Parathyroid adenoma (tissue), 2 donors: ENCODE measurements around the gene SLC39A2.

Experiments used
- H2AFZ ChIP-seq: fragments of 300-600 bp; sonication (generic); one replicate; pipeline ENCODE4 v1.7.0; 2017; ENCODE audit warnings: antibody characterized with exemption, mild to moderate bottlenecking
- H3K27ac ChIP-seq: fragments of 300-600 bp; sonication (generic); one replicate; pipeline ENCODE4 v1.7.0; 2017
- H3K27me3 ChIP-seq: fragments of 300-600 bp; sonication (generic); one replicate; pipeline ENCODE4 v1.7.0; 2017; ENCODE audit warnings: low read length; ENCODE audit not compliant: control insufficient read depth, insufficient read depth
- H3K36me3 ChIP-seq: fragments of 300-600 bp; sonication (generic); one replicate; pipeline ENCODE4 v1.7.0; 2017; ENCODE audit warnings: low read length; ENCODE audit not compliant: control insufficient read depth, insufficient read depth
- H3K4me1 ChIP-seq: fragments of 300-600 bp; sonication (generic); one replicate; pipeline ENCODE4 v1.7.0; 2017; ENCODE audit warnings: control low read depth
- H3K4me2 ChIP-seq: fragments of 300-600 bp; sonication (generic); one replicate; pipeline ENCODE4 v1.7.0; 2017; ENCODE audit warnings: low read length
- H3K4me3 ChIP-seq: fragments of 300-600 bp; sonication (generic); one replicate; pipeline ENCODE4 v1.7.0; 2017; ENCODE audit warnings: low read depth, low read length
- H3K79me2 ChIP-seq: fragments of 300-600 bp; sonication (generic); one replicate; pipeline ENCODE4 v1.7.0; 2017; ENCODE audit warnings: control low read depth
- H3K9ac ChIP-seq: fragments of 300-600 bp; sonication (generic); one replicate; pipeline ENCODE4 v1.7.0; 2017; ENCODE audit warnings: mild to moderate bottlenecking
- H3K9me3 ChIP-seq: fragments of 300-600 bp; sonication (generic); one replicate; pipeline ENCODE4 v1.7.0; 2017; ENCODE audit warnings: low read length; ENCODE audit not compliant: control insufficient read depth
- TF ChIP-seq, protein P1 (sequence below): fragments of 300-600 bp; sonication (generic); IDR thresholded peaks from one replicate; pipeline ENCODE4 v1.7.0; 2017; ENCODE audit warnings: antibody characterized with exemption, mild to moderate bottlenecking
- donor health status: primary hyperparathyroidism.

The SLC39A2 gene

DNA sequence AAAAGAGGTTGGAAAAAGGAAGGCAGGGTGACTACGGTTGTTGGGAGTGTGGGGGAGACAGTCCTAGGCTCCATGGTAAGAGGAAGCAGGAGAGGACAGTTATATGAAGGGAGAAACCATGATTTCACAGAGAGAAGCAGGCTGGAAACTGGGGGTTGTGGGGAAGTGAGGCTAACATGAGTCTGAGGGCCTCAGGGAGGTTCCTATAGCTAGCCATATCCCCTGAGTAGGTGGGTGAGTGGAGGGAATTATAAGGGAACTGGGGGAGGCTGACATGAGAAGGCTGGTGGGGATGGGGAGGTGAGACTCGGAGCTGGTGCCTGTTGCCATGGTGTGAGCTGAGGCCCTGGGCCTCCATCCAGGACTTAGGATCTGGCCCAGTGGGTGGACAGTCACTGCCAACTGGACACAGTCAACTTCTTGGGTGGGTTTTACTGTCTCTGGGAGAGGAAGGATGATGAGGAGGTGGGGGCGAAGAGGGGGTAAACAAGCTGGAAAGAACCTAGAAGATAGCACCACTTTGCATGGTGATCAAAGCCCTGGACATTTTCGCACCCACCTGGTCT is 34.1 kb downstream of the SLC39A2 start:
- TF ChIP-seq, protein P1, sequence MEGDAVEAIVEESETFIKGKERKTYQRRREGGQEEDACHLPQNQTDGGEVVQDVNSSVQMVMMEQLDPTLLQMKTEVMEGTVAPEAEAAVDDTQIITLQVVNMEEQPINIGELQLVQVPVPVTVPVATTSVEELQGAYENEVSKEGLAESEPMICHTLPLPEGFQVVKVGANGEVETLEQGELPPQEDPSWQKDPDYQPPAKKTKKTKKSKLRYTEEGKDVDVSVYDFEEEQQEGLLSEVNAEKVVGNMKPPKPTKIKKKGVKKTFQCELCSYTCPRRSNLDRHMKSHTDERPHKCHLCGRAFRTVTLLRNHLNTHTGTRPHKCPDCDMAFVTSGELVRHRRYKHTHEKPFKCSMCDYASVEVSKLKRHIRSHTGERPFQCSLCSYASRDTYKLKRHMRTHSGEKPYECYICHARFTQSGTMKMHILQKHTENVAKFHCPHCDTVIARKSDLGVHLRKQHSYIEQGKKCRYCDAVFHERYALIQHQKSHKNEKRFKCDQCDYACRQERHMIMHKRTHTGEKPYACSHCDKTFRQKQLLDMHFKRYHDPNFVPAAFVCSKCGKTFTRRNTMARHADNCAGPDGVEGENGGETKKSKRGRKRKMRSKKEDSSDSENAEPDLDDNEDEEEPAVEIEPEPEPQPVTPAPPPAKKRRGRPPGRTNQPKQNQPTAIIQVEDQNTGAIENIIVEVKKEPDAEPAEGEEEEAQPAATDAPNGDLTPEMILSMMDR = no peak
- Histone ChIP-seq H3K4me2 (no peak overlapping the region), H3K9me3 (no peaks in the 10 kb centered on the region), H3K79me2 (no peaks in the 10 kb centered on the region), H2AFZ (no peak overlapping the region), H3K9ac (no peak overlapping the region), H3K27ac (no peak overlapping the region), H3K27me3 (no peaks in the 10 kb centered on the region), H3K36me3 (no peaks in the 10 kb centered on the region), H3K4me3 (no peak overlapping the region), H3K4me1 (peaks cover 14% of the 10 kb centered on the region)

DNA sequence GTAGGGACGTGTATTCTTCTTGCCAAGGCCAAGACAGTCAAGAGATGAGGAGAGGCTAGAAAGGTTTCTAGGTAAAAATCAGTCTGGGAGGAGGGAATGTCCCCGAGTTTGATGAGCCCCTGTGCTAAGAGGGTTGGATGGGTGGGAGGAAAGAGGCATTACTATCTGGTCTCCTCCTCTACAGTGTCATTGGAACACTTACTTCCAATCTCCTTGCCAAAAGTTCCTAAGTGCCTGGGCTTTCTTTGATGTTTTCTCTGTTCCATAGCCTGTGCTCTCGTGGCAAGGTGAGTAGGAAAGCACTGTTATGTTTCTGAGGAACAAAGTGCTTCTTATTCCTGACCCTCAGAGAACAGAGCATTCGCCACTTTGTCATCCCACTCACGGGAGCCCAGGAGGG is 35.6 kb downstream of the SLC39A2 start, which contains the start of gene RNASE13:
Gene RNASE13, minus strand, starts transcription at position 101 of the 400 bp plus-strand sequence. CDS start 519 bp downstream, outside the sequence.
- no peak within 1 kb of the TSS for H3K4me2 ChIP-seq
- H3K9ac ChIP-seq = no peak within 1 kb of the TSS
- H2AFZ ChIP-seq = peak within 1 kb of the TSS; percentile 61
- no peaks in the 10 kb centered on the region for H3K27me3 ChIP-seq
- TF ChIP-seq, protein P1 = no peak
- H3K9me3 ChIP-seq = no peaks in the 10 kb centered on the region
- peaks cover 28% of the 10 kb centered on the region for H3K4me1 ChIP-seq
- no peaks in the 10 kb centered on the region for H3K36me3 ChIP-seq
- H3K79me2 ChIP-seq = no peaks in the 10 kb centered on the region
- no peak within 1 kb of the TSS for H3K4me3 ChIP-seq
- peak within 1 kb of the TSS; percentile 45 for H3K27ac ChIP-seq

DNA sequence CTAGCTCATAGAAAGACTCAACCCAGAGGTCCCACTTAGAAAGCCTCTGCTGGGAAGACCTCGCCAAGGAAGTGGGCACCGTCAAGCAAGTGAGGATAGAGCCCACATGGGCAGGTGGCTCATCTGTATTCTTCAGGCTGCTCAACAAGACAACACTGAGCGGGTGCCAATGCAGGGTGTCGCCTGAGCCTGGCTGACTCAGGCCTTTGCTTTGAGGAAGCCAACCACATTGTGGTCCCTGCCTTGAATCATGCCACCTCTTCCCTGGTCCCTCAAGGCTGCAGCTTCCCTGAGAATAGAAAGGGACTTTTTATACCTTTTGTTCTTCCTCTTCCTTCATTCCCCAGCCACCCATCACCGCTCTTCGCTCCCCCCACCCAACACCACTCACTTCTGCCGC is 37.7 kb downstream of the SLC39A2 start:
- Histone ChIP-seq H2AFZ (no peak overlapping the region), H3K4me3 (no peak overlapping the region), H3K36me3 (no peaks in the 10 kb centered on the region), H3K4me1 (peaks cover 43% of the 10 kb centered on the region), H3K9me3 (no peaks in the 10 kb centered on the region), H3K79me2 (no peaks in the 10 kb centered on the region), H3K4me2 (no peak overlapping the region), H3K27me3 (no peaks in the 10 kb centered on the region), H3K9ac (no peak overlapping the region), H3K27ac (no peak overlapping the region)
- TF ChIP-seq, protein P1 = no peak

DNA sequence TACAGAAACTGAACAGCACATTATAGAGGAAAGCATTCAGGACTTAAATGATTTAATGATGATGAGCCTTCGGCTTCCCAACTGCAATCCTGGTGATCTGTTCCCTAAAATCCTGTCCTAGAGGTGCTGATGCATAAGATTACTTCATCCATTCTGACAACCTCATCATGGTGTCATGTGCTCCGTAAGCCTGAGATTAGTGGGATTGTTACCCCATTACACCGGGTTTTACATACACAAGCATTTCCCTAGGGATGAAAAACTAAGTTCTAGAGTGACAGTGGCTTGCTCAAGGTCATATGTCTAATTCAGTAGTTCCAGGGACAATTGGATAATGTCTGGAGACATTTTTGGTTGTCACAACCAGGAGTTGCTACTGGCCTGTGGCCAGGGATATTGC is 38.1 kb downstream of the SLC39A2 start:
- Histone ChIP-seq H3K9me3 (no peaks in the 10 kb centered on the region), H3K4me3 (no peak overlapping the region), H3K36me3 (no peaks in the 10 kb centered on the region), H3K4me2 (no peak overlapping the region), H3K4me1 (peaks cover 47% of the 10 kb centered on the region), H3K79me2 (no peaks in the 10 kb centered on the region), H3K9ac (no peak overlapping the region), H3K27me3 (no peaks in the 10 kb centered on the region), H3K27ac (no peak overlapping the region), H2AFZ (no peak overlapping the region)
- TF ChIP-seq, protein P1 = no peak
